COR-L47 (cell line): Measurements from ENCODE around the gene ZBTB7C.

Experiments
- DNase-seq: peaks from one replicate; lab custom pipeline; 2025; lab: John Stamatoyannopoulos, UW

ZBTB7C gene

GRCh38 chr18:48055351-48055750, 353.8 kb downstream of the ZBTB7C start:
- no peak for DNase-seq

- no peak for DNase-seq
These were observed 355.0 kb downstream of the ZBTB7C start for GRCh38 chr18:48053881-48054816.

- no peak for DNase-seq
These were observed 356.3 kb downstream of the ZBTB7C start for GRCh38 chr18:48052842-48053241.

- DNase-seq = no peak
These were observed 357.0 kb downstream of the ZBTB7C start for GRCh38 chr18:48051945-48052840.

- DNase-seq = no peak
These were observed 359.0 kb downstream of the ZBTB7C start for GRCh38 chr18:48050176-48050575.

- DNase-seq = no peak
These were observed 359.4 kb downstream of the ZBTB7C start for GRCh38 chr18:48049757-48050156.

GRCh38 chr18:48048251-48048650, 360.9 kb downstream of the ZBTB7C start:
- no peak for DNase-seq

- DNase-seq = no peak
These were observed 362.3 kb downstream of the ZBTB7C start for GRCh38 chr18:48046843-48047242.

- DNase-seq = no peak
These were observed 363.4 kb downstream of the ZBTB7C start for GRCh38 chr18:48045744-48046143.

GRCh38 chr18:48044944-48045343, 364.2 kb downstream of the ZBTB7C start:
- DNase-seq = no peak

- DNase-seq = no peak
These were observed 366.0 kb downstream of the ZBTB7C start for GRCh38 chr18:48043166-48043565.

GRCh38 chr18:48042431-48042830, 366.8 kb downstream of the ZBTB7C start:
- DNase-seq = no peak

- DNase-seq = no peak
These were observed 368.6 kb downstream of the ZBTB7C start for GRCh38 chr18:48040457-48041110.

- no peak for DNase-seq
These were observed 369.4 kb downstream of the ZBTB7C start for GRCh38 chr18:48039769-48040215.

- no peak for DNase-seq
These were observed 370.5 kb downstream of the ZBTB7C start for GRCh38 chr18:48038636-48039035.

- peak; percentile 66 for DNase-seq
These were observed 371.5 kb downstream of the ZBTB7C start for GRCh38 chr18:48037481-48038271.

- no peak for DNase-seq
These were observed 372.4 kb downstream of the ZBTB7C start for GRCh38 chr18:48036641-48037421.

GRCh38 chr18:48036226-48036625, 373.0 kb downstream of the ZBTB7C start:
- no peak for DNase-seq

- DNase-seq = no peak
These were observed 373.7 kb downstream of the ZBTB7C start for GRCh38 chr18:48035556-48035860.

- no peak for DNase-seq
These were observed 374.3 kb downstream of the ZBTB7C start for GRCh38 chr18:48034651-48035555.
